Psoas muscle (tissue), 8 donors: Measurements from ENCODE around the gene PDE9A. TPM values are rescaled to one million over a fixed set of nuclear protein-coding genes. Genes with fewer than 3 reads are reported as not detected.

Experiments
- ATAC-seq, 4 donors: fragments of 200-7000 bp; cut with Tn5 transposase; one replicate each; pipeline ENCODE4 v1.9.1; 2020; ENCODE audit warnings: moderate library complexity in 3 of 4, mild to moderate bottlenecking in 2 of 4
- DNase-seq, 2 donors: peaks; one replicate each; pipeline ENCODE4 v3.0.0-alpha.2; 2020
- H3K27ac ChIP-seq: fragments of 200-600 bp; one replicate; pipeline ENCODE4 v1.8.0; 2022
- H3K27me3 ChIP-seq, 3 donors: fragments of 200-600 bp in 1 of 3; one replicate each; pipeline versions ENCODE4 v1.6.1 to v1.8.0; 2013 to 2022; ENCODE audit warnings: low read length in 2 of 3, mild to moderate bottlenecking in 2 of 3, moderate library complexity in 1 of 3; ENCODE audit not compliant: insufficient read depth in 3 of 3
- H3K36me3 ChIP-seq, 2 donors: fragments of 200-600 bp in 1 of 2; one replicate each; pipeline versions ENCODE4 v1.6.1 to v1.8.0; 2013 to 2022; ENCODE audit warnings: low read depth in 1 of 2, mild to moderate bottlenecking in 1 of 2, moderate library complexity in 1 of 2; ENCODE audit not compliant: insufficient read depth in 1 of 2
- H3K4me1 ChIP-seq: fragments of 200-600 bp; one replicate; pipeline ENCODE4 v1.8.0; 2022
- H3K4me3 ChIP-seq: fragments of 200-600 bp; one replicate; pipeline ENCODE4 v1.8.0; 2022; ENCODE audit warnings: mild to moderate bottlenecking
- H3K9me3 ChIP-seq: fragments of 200-600 bp; one replicate; pipeline ENCODE4 v1.8.0; 2022
- CTCF ChIP-seq: fragments of 200-600 bp; IDR thresholded peaks from one replicate; pipeline ENCODE4 v1.8.0; 2022; ENCODE audit warnings: antibody characterized with exemption
- WGBS, 3 donors: extraction: QIAGEN DNeasy Blood & Tissue Kit; methylation state at CpG; one replicate each; pipeline versions ENCODE4 v1.1.6 to v1.1.7; 2013; 5-methylcytosine and 5-hydroxymethylcytosine counted together
- intact Hi-C, 2 donors: fragments of 100-400 bp; cut with DNase I; formaldehyde crosslinking; loops; one replicate each; pipeline versions ENCODE4 v1.11.0 to v1.14.2; 2022
- polyA plus RNA-seq, 3 donors: library from polyadenylated mRNA; stranded (reverse); fragments of 200-250 nt; gene quantifications; one replicate each; pipeline ENCODE4 v1.2.3, GENCODE V29; 2013
- total RNA-seq, 4 donors: library from RNA; stranded (reverse); fragmentation: NEBNext Ultra II Directional in 2 of 4; extraction: Animal tissue kit (Norgen Biotek cat#: 25700) in 2 of 4; gene quantifications; one replicate each; pipeline versions ENCODE4 v1.2.1 to v1.2.4, GENCODE V29; 2021 to 2023
- donor health status: healthy with polysubstance abuse.
- donor health status: DM: no; HTN: no; CAD: no; lungs with moderate emphysema.
- donor health status: Bipolar disorder and iron deficiency.
- donor health status: healthy.
- donor health status: DM: yes; HTN: yes; CAD: no.
- donor health status: DM: no; HTN: no; CAD: no.
- donor health status: DM: no; HTN: no; CAD: no.
- donor health status: DM: yes; HTN: yes; CAD: no.

Gene PDE9A
- total and polyA plus RNA-seq, 7 donors = 1.2 to 4.3 (median 1.8) TPM

GRCh38 chr21:42815217-42815616 lies 161.8 kb downstream of the PDE9A start:
- no peak for TF ChIP-seq CTCF

GRCh38 chr21:42818328-42818749 lies 164.9 kb downstream of the PDE9A start:
- no peak overlapping the region for H3K27ac ChIP-seq
- H3K36me3 ChIP-seq = no peaks in the 10 kb centered on the region
- peak; percentile 45 to 77 for DNase-seq
- no peaks in the 10 kb centered on the region for H3K9me3 ChIP-seq
- WGBS, 3 donors = 29 to 42% (median 32%) methylated on average over 2 of the region's 2 CpGs
- TF ChIP-seq CTCF = peak; percentile 72
- no peaks in the 10 kb centered on the region for H3K4me1 ChIP-seq
- peak in 3 of 4 donors; percentile 53 to 63 (median 57) for ATAC-seq
- intact Hi-C loops = loop anchor here (5.0 to 10.0 kb wide), 4 partner anchors 49 to 226 kb away; partner anchors contain the start of gene PDE9A (in 1 of the 2)
- H3K4me3 ChIP-seq = no peak overlapping the region
- peaks cover 2 to 24% (median 3%) of the 10 kb centered on the region in 3 donors for H3K27me3 ChIP-seq

More at GRCh38 chr21:42815217-42815616, 161.8 kb downstream of the PDE9A start:
- H3K9me3 ChIP-seq = no peaks in the 10 kb centered on the region
- WGBS, 3 donors = 82 to 89% (median 86%) methylated on average over 1 of the region's 1 CpG
- DNase-seq (no peak), ATAC-seq (no peak)
- H3K27me3 ChIP-seq = peaks cover 0 to 6% (median 3%) of the 10 kb centered on the region in 3 donors
- no peak overlapping the region for H3K4me3 ChIP-seq
- H3K27ac ChIP-seq = no peak overlapping the region
- no peaks in the 10 kb centered on the region for H3K4me1 ChIP-seq
- no peaks in the 10 kb centered on the region for H3K36me3 ChIP-seq
- intact Hi-C loops = loop anchor here (5.0 to 10.0 kb wide), 4 partner anchors 52 to 223 kb away; partner anchors contain the start of gene PDE9A (in 1 of the 2)

- no peaks in the 10 kb centered on the region for H3K36me3 ChIP-seq
- H3K4me1 ChIP-seq = no peaks in the 10 kb centered on the region
- intact Hi-C loops = loop anchor here (5.0 to 10.0 kb wide), 4 partner anchors 47 to 228 kb away; partner anchors contain the start of gene PDE9A (in 1 of the 2)
- peaks cover 2 to 28% (median 3%) of the 10 kb centered on the region in 3 donors for H3K27me3 ChIP-seq
- no peak for ATAC-seq
- H3K4me3 ChIP-seq = no peak overlapping the region
- H3K27ac ChIP-seq = no peak overlapping the region
- TF ChIP-seq CTCF = no peak
- no peaks in the 10 kb centered on the region for H3K9me3 ChIP-seq
- no peak for DNase-seq
- WGBS, 3 donors = 87 to 92% (median 88%) methylated on average over 7 of the region's 7 CpGs
Measured at GRCh38 chr21:42819861-42820615, 166.6 kb downstream of the PDE9A start.

- ATAC-seq = no peak
- WGBS, 3 donors = 85 to 89% (median 87%) methylated on average over 8 of the region's 8 CpGs
- H3K9me3 ChIP-seq = no peaks in the 10 kb centered on the region
- no peak overlapping the region for H3K4me3 ChIP-seq
- H3K27me3 ChIP-seq = peaks cover 2 to 36% (median 3%) of the 10 kb centered on the region in 3 donors
- H3K36me3 ChIP-seq = no peaks in the 10 kb centered on the region
- no peak overlapping the region for H3K27ac ChIP-seq
- no peaks in the 10 kb centered on the region for H3K4me1 ChIP-seq
- no peak for TF ChIP-seq CTCF
- intact Hi-C loops = no loop called here
- no peak for DNase-seq
Measured at GRCh38 chr21:42820616-42821465, 167.4 kb downstream of the PDE9A start.

Other genes with a start within 250 kb of the PDE9A start
- gene UBASH3A, start 249.7 kb upstream of the PDE9A start, total RNA-seq = under 1 TPM in 1 of 4 donors, not detected in 3; 0.21 TPM
- gene UBASH3A, start 249.7 kb upstream of the PDE9A start, polyA plus RNA-seq = under 1 TPM in 1 of 3 donors, not detected in 2; 0.06 TPM
- gene RSPH1, start 157.4 kb upstream of the PDE9A start, total RNA-seq = under 1 TPM in 1 of 4 donors, not detected in 3; 0.29 TPM
- gene RSPH1, start 157.4 kb upstream of the PDE9A start, polyA plus RNA-seq = under 1 TPM in 1 of 3 donors, not detected in 2; 0.08 TPM
- 10 to 100 TPM in 2 of 4 donors, 1 to 10 TPM in 2; 8.0 to 18.9 (median 9.4) TPM for gene SLC37A1, start 139.8 kb upstream of the PDE9A start, total RNA-seq
- 1 to 10 TPM; 1.6 to 6.5 (median 3.8) TPM for gene SLC37A1, start 139.8 kb upstream of the PDE9A start, polyA plus RNA-seq
- 10 to 100 TPM in 3 of 4 donors, 1 to 10 TPM in 1; 4.8 to 16.4 (median 10.8) TPM for gene WDR4, start 225.9 kb downstream of the PDE9A start, total RNA-seq
- gene WDR4, start 225.9 kb downstream of the PDE9A start, polyA plus RNA-seq = 10 to 100 TPM; 10.9 to 40.2 (median 26.4) TPM
- gene NDUFV3, start 239.7 kb downstream of the PDE9A start, total RNA-seq = 100 to 1,000 TPM in 1 of 4 donors, 10 to 100 TPM in 3; 69.1 to 105 (median 88.0) TPM
- 10 to 100 TPM; 37.3 to 74.8 (median 55.0) TPM for gene NDUFV3, start 239.7 kb downstream of the PDE9A start, polyA plus RNA-seq